ENCODE results near the gene TTLL7. TPM values are rescaled to one million over a fixed set of nuclear protein-coding genes. Genes with fewer than 3 reads are reported as not detected.

Gene TTLL7
- total RNA-seq, 1 experiment from 2014 or later = 6.6 TPM

DNA sequence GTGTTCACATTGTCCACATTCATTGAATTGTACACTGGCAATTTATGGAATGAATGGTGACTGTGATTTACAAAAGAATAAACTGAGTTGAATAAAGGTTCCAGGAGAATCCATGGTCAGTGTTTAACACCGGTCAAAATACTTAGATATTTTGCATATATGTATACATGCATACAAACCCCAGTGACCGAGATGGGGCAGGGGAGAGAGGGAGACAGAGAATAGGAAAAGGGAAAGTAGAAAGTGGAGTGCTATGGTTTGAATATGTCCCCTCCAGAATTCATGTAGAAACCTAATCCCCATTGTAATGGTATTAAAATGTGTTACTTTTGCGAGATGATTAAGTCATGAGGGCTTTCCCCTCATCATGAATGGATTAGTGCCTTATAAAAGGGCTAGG is 154.4 kb downstream of the TTLL7 start:
- no peaks in the 10 kb centered on the region for H3K4me1 ChIP-seq (ENCODE audit: insufficient read depth, low read length)
- no peaks in the 10 kb centered on the region for H3K79me2 ChIP-seq (ENCODE audit: insufficient read depth, low read length)
- H3K79me1 ChIP-seq (ENCODE audit: insufficient read depth, low read depth, low read length, poor library complexity, severe bottlenecking) = no peaks in the 10 kb centered on the region
- H3K4me2 ChIP-seq (ENCODE audit: insufficient read depth, insufficient read length, low read length) = no peak overlapping the region
- H3K27ac ChIP-seq (ENCODE audit: insufficient read length, low read depth, low read length) = no peak overlapping the region
- no peak overlapping the region for H2BK15ac ChIP-seq (ENCODE audit: low read depth, low read length)
- no peak overlapping the region for H4K91ac ChIP-seq (ENCODE audit: insufficient read length, low read depth, low read length)
- Mint-ChIP-seq H3K9me3 (no peaks in the 10 kb centered on the region), H3K4me3 (no peak overlapping the region), H3K4me1 (peaks cover 0 to 2% of the 10 kb centered on the region in 2 experiments; a peak in 1 of 4 replicates), H3K27me3 (ENCODE audit: low read depth) (no peaks in the 10 kb centered on the region; the same call in 1 of the 2 replicates), H3K36me3 (ENCODE audit: insufficient read depth in 1 of 3, low read depth in 3 of 3) (no peaks in the 10 kb centered on the region), H3K27ac (no peak overlapping the region)
- no peak overlapping the region for H3K23ac ChIP-seq (ENCODE audit: insufficient read length, low read depth, low read length)
- H4K20me1 ChIP-seq (ENCODE audit: control insufficient read depth, insufficient read depth, insufficient read length) = no peaks in the 10 kb centered on the region
- H3T11ph ChIP-seq (ENCODE audit: low read length) = no peak overlapping the region
- TF ChIP-seq, protein P1, sequence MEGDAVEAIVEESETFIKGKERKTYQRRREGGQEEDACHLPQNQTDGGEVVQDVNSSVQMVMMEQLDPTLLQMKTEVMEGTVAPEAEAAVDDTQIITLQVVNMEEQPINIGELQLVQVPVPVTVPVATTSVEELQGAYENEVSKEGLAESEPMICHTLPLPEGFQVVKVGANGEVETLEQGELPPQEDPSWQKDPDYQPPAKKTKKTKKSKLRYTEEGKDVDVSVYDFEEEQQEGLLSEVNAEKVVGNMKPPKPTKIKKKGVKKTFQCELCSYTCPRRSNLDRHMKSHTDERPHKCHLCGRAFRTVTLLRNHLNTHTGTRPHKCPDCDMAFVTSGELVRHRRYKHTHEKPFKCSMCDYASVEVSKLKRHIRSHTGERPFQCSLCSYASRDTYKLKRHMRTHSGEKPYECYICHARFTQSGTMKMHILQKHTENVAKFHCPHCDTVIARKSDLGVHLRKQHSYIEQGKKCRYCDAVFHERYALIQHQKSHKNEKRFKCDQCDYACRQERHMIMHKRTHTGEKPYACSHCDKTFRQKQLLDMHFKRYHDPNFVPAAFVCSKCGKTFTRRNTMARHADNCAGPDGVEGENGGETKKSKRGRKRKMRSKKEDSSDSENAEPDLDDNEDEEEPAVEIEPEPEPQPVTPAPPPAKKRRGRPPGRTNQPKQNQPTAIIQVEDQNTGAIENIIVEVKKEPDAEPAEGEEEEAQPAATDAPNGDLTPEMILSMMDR (conservative IDR thresholded peaks at IDR 0.05) = no peak
- no peak overlapping the region for H2AK5ac ChIP-seq (ENCODE audit: insufficient read length, low read length)
- DNase-seq = no peak
- H4K8ac ChIP-seq (replicated peaks; ENCODE audit: insufficient read length, low read depth, low read length) = no peak overlapping the region
- H3K27me3 ChIP-seq (ENCODE audit: insufficient read depth, low read length) = no peaks in the 10 kb centered on the region
- no peak overlapping the region for H3K14ac ChIP-seq (ENCODE audit: insufficient read depth, low read length)
- H2AFZ ChIP-seq (ENCODE audit: low read length) = no peak overlapping the region
- no peak overlapping the region for H2BK20ac ChIP-seq (ENCODE audit: low read depth, low read length, poor library complexity, severe bottlenecking)
- no peak overlapping the region for H3K9ac ChIP-seq (ENCODE audit: extremely low read depth, insufficient read length, low read length)
- no peak overlapping the region for H4K5ac ChIP-seq (ENCODE audit: insufficient read length, low read depth, low read length)
- H3K56ac ChIP-seq (ENCODE audit: insufficient read length, low read depth, low read length) = no peak overlapping the region
- WGBS (ENCODE audit: extremely low coverage, insufficient read length, low lambda C conversion rate) = no CpG with 5 or more reads among the region's 3 CpGs
- H2BK12ac ChIP-seq (ENCODE audit: insufficient read length, low read depth, low read length) = no peak overlapping the region
- no peak overlapping the region for H2BK120ac ChIP-seq (ENCODE audit: low read depth, low read length, poor library complexity, severe bottlenecking)
- H3K9me3 ChIP-seq (ENCODE audit: control insufficient read depth, low read depth, low read length) = no peaks in the 10 kb centered on the region
- no peaks in the 10 kb centered on the region for H3K23me2 ChIP-seq (ENCODE audit: insufficient read length, low read depth, low read length, poor library complexity, severe bottlenecking)
- no peak overlapping the region for H3K4ac ChIP-seq (ENCODE audit: low read depth, low read length)
- H3K18ac ChIP-seq (ENCODE audit: insufficient read length, low read depth, low read length) = no peak overlapping the region
- no peak overlapping the region for H2BK5ac ChIP-seq (ENCODE audit: insufficient read length, low read length)
